ENCODE data around the gene RGS6.

- TF ChIP-seq CTCF (IDR thresholded peaks at IDR 0.05) (no peak), POLR2A (IDR thresholded peaks at IDR 0.05) (no peak), POLR2AphosphoS5 (IDR thresholded peaks at IDR 0.05) (no peak)
Observed at GRCh38 chr14:72527591-72527990, 595.4 kb downstream of the RGS6 start.
